Measurements from ENCODE around the gene GSN. TPM values are rescaled to one million over a fixed set of nuclear protein-coding genes. Genes with fewer than 3 reads are reported as not detected.

The GSN gene
- total RNA-seq, 2 experiments from 2014 or later = 8.0 to 9.6 TPM

DNA sequence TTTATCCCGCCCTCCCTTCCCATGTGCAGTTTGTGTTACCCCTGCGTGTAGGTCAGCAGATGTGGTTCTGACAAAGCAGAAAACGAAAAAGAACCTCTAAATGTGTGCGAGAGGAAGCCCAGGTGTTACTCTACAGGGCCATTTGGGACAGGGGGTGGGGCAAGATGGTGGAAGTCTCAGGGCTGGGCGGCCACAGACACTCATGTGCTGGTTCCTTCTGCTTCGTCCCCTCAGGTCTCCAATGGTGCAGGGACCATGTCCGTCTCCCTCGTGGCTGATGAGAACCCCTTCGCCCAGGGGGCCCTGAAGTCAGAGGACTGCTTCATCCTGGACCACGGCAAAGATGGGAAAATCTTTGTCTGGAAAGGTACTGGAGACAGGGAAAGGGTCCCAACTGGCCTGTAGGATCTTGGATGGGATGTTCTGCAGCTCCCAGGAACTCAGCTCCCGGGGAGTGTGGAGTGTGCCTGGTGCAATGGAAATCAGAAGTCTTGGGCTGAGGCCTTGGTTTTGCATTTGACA is 49.0 kb downstream of the GSN start:
- ATAC-seq (ENCODE audit: low read depth) (no peak), DNase-seq (no peak)
- Mint-ChIP-seq H3K4me1 (peaks cover 14% of the 10 kb centered on the region), H3K27me3 (no peaks in the 10 kb centered on the region), H3K9me3 (no peaks in the 10 kb centered on the region), H3K4me3 (no peak overlapping the region), H3K36me3 (peaks cover 3% of the 10 kb centered on the region), H3K27ac (no peak overlapping the region)
- POLR2A ChIA-PET = no interaction called here

DNA sequence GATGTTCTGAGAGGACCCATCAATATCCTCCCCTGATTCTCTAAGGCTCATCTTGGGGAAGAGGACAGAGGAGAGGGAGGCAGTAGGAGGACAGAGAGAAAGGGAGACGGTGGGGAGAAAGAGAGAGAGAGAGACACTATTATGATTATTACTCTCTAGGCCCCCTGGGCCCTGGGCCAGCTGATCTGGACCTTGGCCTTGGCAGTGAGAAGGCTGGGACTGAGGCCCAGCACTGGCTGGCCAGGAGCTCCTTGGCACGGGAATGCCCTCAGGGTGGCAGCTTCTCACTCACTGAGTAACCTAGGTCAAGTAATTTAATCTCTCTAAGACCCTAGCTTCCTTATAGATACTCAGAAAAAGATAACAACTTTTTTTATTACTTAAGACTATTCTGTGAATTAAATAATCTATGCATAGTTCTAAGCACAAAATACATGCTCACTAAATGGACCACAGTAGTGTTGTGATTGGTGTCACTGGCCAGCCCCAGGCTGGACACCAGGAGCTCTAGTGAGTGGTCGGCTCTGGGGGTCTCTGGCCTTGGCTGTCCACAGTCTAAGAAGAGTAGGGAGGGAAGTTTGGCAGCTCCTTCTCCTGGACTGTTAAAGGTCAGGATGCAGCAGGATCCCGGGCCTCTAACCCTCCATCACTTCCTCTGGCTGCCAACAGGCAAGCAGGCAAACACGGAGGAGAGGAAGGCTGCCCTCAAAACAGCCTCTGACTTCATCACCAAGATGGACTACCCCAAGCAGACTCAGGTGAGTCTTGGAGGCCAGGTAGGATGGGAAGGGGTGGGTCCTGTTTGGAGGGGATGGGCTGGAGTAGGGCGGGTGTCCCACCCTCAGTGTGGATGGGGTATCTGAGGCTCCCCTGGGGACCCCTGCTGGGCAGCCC is 50.0 kb downstream of the GSN start:
- no peak overlapping the region for H3K27ac Mint-ChIP-seq
- no peaks in the 10 kb centered on the region for H3K9me3 Mint-ChIP-seq
- no peak for DNase-seq
- no peak for ATAC-seq (ENCODE audit: low read depth)
- POLR2A ChIA-PET = no interaction called here
- peaks cover 24% of the 10 kb centered on the region for H3K4me1 Mint-ChIP-seq
- H3K4me3 Mint-ChIP-seq = no peak overlapping the region
- H3K27me3 Mint-ChIP-seq = no peaks in the 10 kb centered on the region
- peaks cover 7% of the 10 kb centered on the region for H3K36me3 Mint-ChIP-seq

DNA sequence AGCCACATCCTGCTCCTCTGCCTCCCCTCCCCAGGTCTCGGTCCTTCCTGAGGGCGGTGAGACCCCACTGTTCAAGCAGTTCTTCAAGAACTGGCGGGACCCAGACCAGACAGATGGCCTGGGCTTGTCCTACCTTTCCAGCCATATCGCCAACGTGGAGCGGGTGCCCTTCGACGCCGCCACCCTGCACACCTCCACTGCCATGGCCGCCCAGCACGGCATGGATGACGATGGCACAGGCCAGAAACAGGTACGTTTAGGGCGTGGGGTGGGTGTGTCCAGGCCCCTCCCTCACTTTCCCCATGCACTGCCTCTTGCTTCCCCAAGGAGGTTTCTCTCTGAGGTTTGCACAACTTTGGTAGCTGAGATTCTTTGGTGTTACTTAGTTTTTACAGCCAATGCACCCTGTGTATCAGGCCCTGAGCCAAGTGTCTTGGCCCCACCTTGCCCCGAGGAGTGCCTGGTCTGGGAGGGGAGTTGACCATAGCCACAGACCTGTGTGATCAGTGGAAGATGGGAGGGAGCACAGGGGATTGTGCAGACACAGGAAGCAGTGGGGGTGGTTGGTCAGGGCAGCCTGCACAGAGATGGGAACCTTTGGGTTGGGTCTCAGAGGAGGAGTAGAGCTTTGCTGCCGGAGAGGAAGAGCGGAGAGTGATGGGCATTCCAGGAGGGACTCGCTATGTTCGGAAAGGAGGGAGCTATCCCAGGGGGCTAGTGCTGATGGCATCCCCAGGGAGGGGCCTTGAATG is 50.8 kb downstream of the GSN start:
- DNase-seq (no peak), ATAC-seq (ENCODE audit: low read depth) (no peak)
- Mint-ChIP-seq H3K4me3 (no peak overlapping the region), H3K27ac (peak overlapping the region; percentile 4), H3K36me3 (peaks cover 7% of the 10 kb centered on the region), H3K27me3 (no peaks in the 10 kb centered on the region), H3K4me1 (peaks cover 25% of the 10 kb centered on the region), H3K9me3 (no peaks in the 10 kb centered on the region)
- POLR2A ChIA-PET = interaction anchor here (1.1 kb wide), 1 partner anchor 75 kb away, joined by 4 read pairs; no protein-coding TSS in a partner anchor

DNA sequence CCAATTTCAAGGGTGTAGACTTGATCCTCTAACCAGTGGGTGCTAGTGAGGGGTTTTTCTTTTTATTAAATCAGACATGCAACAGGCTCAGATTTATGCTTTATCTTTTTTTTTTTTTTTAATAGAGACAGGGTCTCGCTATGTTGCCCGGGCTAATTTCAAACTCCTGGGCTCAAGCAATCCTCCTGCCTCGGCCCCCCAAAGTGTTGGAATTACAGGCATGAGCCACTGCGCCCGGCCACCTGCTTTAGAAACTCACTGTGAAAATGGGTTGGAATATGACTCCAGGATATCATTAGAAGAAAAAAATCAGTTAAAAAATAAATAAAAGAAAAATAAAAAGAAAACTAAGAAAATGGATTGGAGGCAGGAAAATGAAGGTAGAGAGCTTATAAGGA is 51.4 kb downstream of the GSN start:
- Mint-ChIP-seq H3K4me1 (peaks cover 25% of the 10 kb centered on the region), H3K9me3 (no peaks in the 10 kb centered on the region), H3K4me3 (no peak overlapping the region), H3K27me3 (no peaks in the 10 kb centered on the region), H3K36me3 (peaks cover 7% of the 10 kb centered on the region), H3K27ac (no peak overlapping the region)
- ATAC-seq (ENCODE audit: low read depth) = no peak
- DNase-seq = no peak
- POLR2A ChIA-PET = interaction anchor here (1.1 kb wide), 1 partner anchor 74 kb away, joined by 4 read pairs; no protein-coding TSS in a partner anchor

DNA sequence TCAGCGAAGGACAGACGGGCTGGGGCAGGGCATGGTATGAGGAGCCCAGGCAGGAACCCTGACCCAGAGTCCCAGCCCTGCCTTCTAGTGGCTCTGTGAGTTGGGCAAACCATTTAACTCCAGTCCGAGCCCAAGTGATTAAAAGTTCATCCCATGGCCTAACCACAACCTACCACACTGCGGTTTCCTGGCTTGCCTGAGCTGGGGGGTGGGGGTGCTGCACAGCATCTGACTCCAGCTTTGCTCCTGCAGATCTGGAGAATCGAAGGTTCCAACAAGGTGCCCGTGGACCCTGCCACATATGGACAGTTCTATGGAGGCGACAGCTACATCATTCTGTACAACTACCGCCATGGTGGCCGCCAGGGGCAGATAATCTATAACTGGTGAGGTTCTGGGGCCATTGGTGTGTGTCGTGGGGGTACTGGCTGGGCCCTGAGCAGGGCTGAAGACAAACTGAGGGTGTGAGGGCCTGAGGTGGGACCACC is 53.1 kb downstream of the GSN start:
- H3K4me1 Mint-ChIP-seq = peaks cover 31% of the 10 kb centered on the region
- DNase-seq (peak; percentile 60), ATAC-seq (ENCODE audit: low read depth) (peak; percentile 20)
- H3K27me3 Mint-ChIP-seq = no peaks in the 10 kb centered on the region
- H3K4me3 Mint-ChIP-seq = peak overlapping the region; percentile 47
- POLR2A ChIA-PET = no interaction called here
- H3K36me3 Mint-ChIP-seq = peaks cover 9% of the 10 kb centered on the region
- peak overlapping the region; percentile 40 for H3K27ac Mint-ChIP-seq
- H3K9me3 Mint-ChIP-seq = no peaks in the 10 kb centered on the region

DNA sequence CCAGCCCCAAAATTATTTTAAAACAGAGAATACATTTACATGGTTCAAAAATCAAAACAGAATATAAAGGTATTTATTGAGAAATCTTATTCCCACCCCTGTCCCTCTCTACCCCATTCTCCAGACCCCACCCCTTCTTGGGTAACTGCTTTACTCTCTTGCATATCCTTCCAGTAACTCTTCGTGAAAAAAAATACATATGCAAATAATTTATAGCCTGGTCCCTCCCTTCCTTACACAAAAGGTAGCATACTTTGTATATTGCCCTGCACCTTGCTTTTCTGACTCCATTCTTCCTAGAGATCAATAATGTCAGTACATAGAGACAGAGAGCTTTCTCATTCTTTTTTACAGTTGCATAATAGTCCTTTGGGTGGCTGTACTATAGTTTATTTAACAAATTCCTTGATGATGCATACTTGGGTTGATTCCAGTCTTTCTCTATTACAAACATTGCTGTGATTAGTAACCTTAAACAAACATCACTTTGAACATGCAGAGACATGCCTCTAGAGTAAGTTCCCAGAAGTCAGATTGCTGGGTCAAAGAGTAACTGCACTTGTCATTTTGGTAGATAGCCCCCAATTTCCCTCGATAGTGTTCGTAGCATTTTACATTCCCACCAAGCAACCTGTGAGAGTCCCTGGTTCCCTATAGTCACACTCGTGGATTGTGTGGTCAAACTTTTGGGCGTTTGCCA is 54.2 kb downstream of the GSN start:
- peak overlapping the region; percentile 2 for H3K27ac Mint-ChIP-seq
- H3K4me1 Mint-ChIP-seq = peaks cover 31% of the 10 kb centered on the region
- peaks cover 9% of the 10 kb centered on the region for H3K36me3 Mint-ChIP-seq
- POLR2A ChIA-PET = no interaction called here
- H3K4me3 Mint-ChIP-seq = peak overlapping the region; percentile 33
- no peak for DNase-seq
- no peaks in the 10 kb centered on the region for H3K9me3 Mint-ChIP-seq
- H3K27me3 Mint-ChIP-seq = no peaks in the 10 kb centered on the region
- no peak for ATAC-seq (ENCODE audit: low read depth)

DNA sequence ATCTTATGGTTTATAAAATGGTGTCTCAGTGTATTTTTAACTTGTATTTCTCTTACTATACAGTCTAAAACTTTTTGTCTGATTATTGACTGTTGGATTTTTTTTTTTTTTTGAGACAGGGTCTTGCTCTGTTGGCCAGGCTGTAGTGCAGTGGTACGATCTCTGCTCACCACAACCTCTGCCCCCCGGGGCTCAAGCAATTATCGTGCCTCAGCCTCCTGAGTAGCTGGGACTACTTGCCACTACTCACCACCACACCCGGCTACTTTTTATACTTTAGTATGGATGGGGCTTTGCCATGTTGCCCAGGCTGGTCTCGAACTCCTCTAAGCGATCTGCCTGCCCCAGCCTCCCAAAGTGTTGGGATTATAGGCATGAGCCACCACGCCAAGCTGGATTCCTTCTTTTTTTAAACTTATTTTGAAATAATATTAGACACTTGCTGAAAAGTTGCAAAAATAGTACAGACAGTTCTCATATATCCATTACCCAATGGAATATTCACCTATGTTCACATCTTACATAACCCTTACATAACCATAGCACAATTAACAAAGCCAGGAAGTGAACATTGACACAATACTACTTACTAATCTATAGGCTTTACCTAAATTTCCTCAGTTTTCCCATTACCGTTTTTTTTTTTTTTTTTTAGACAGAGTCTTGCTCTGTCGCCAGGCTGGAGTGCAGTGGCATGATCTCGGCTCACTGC is 54.9 kb downstream of the GSN start:
- DNase-seq (no peak), ATAC-seq (ENCODE audit: low read depth) (no peak)
- Mint-ChIP-seq H3K27ac (no peak overlapping the region), H3K4me3 (no peak overlapping the region), H3K4me1 (peaks cover 31% of the 10 kb centered on the region), H3K36me3 (peaks cover 9% of the 10 kb centered on the region), H3K9me3 (no peaks in the 10 kb centered on the region), H3K27me3 (no peaks in the 10 kb centered on the region)
- POLR2A ChIA-PET = no interaction called here

DNA sequence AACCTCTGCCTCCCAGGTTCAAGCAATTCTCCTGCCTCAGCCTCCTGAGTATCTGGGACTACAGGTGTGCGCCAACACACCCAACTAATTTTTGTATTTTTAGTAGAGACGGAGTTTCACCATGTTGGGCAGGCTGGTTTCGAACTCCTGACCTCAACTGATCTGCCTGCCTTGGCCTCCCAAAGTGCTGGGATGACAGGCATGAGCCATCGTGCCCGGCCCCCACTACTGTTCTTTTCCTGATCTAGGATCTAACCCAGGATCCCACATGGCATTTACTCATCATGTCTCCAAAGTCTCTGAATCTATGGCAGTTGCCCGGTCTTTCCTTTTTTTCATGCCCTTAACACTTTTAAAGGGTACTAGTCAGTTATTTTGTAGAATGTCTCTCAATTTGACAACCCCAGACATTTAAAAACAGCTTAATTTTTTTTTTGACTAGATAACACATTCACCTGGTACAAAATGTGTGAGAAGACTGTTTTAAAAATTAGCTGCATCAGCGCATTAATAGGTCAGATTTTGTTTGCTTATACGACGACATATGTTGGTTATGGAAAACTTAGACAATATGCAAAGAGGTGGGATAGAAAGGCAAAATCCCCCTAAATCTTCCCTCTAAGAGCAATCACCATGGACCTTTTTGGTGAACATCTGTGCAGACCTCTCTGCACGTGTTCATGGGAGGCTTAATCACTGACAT is 55.6 kb downstream of the GSN start:
- Mint-ChIP-seq H3K9me3 (no peaks in the 10 kb centered on the region), H3K4me3 (no peak overlapping the region), H3K36me3 (peaks cover 9% of the 10 kb centered on the region), H3K4me1 (peaks cover 31% of the 10 kb centered on the region), H3K27me3 (no peaks in the 10 kb centered on the region), H3K27ac (no peak overlapping the region)
- DNase-seq (no peak), ATAC-seq (ENCODE audit: low read depth) (no peak)
- POLR2A ChIA-PET = no interaction called here

DNA sequence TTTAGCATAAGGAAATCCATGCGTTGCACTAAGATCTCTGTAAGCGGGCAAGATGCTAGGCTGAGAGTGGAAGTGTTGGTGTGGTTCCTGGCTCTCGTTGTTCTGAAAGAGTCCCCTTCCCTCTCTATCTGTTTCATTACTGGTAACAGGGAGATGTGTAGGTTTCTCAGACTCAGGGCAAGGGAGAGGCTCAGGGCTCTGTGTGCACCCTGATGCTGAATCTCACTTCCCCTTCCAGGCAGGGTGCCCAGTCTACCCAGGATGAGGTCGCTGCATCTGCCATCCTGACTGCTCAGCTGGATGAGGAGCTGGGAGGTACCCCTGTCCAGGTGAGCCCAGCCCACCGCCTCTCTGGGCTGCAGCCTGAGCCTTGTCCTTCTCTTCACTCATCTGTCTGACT is 56.4 kb downstream of the GSN start:
- Mint-ChIP-seq H3K36me3 (peaks cover 9% of the 10 kb centered on the region), H3K9me3 (no peaks in the 10 kb centered on the region), H3K27me3 (no peaks in the 10 kb centered on the region), H3K27ac (no peak overlapping the region), H3K4me1 (peaks cover 31% of the 10 kb centered on the region), H3K4me3 (no peak overlapping the region)
- no peak for ATAC-seq (ENCODE audit: low read depth)
- DNase-seq = no peak
- POLR2A ChIA-PET = no interaction called here

DNA sequence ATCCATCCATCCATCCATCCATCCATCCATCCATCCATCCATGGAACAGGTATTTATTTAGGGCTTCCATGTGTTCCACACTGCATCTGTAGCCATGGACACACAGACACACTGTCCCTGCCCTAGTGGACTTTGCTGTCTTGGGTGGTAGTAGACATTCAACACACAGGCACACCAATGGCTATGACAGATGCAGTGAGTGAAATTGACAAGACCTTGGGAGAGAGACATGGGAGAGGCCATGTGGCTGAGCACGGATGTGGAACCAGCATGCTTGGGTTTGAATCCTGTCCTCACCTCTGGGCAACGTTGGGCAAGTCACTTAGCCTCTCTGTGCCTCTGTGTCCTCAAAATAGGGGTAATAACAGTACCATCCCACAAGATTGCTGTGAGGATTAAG is 56.8 kb downstream of the GSN start:
- Mint-ChIP-seq H3K4me1 (peaks cover 31% of the 10 kb centered on the region), H3K27me3 (no peaks in the 10 kb centered on the region), H3K27ac (no peak overlapping the region), H3K4me3 (no peak overlapping the region), H3K36me3 (peaks cover 10% of the 10 kb centered on the region), H3K9me3 (no peaks in the 10 kb centered on the region)
- DNase-seq (no peak), ATAC-seq (ENCODE audit: low read depth) (no peak)
- POLR2A ChIA-PET = no interaction called here

DNA sequence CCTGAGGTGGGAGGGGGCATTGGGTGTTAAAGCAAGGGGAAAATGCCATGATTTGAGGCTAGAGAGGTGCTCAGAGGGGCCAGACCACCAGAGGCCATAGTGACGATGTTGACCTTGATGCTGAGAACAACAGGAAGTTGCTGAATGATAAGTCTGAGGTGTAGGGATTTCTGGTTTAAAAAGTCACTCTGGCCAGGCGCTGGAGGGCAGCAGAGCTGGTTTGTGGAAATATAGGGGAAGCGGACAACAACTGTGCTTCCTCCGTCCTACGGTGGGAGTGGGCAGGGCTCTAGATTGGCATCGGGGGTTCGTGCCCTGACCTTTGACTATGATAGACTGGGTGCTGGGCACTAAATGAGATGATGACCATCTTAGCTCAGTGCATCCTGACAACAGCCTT is 57.4 kb downstream of the GSN start:
- Mint-ChIP-seq H3K9me3 (no peaks in the 10 kb centered on the region), H3K4me1 (peaks cover 27% of the 10 kb centered on the region), H3K27me3 (no peaks in the 10 kb centered on the region), H3K27ac (no peak overlapping the region), H3K4me3 (no peak overlapping the region), H3K36me3 (peaks cover 11% of the 10 kb centered on the region)
- no peak for ATAC-seq (ENCODE audit: low read depth)
- POLR2A ChIA-PET = no interaction called here
- no peak for DNase-seq

DNA sequence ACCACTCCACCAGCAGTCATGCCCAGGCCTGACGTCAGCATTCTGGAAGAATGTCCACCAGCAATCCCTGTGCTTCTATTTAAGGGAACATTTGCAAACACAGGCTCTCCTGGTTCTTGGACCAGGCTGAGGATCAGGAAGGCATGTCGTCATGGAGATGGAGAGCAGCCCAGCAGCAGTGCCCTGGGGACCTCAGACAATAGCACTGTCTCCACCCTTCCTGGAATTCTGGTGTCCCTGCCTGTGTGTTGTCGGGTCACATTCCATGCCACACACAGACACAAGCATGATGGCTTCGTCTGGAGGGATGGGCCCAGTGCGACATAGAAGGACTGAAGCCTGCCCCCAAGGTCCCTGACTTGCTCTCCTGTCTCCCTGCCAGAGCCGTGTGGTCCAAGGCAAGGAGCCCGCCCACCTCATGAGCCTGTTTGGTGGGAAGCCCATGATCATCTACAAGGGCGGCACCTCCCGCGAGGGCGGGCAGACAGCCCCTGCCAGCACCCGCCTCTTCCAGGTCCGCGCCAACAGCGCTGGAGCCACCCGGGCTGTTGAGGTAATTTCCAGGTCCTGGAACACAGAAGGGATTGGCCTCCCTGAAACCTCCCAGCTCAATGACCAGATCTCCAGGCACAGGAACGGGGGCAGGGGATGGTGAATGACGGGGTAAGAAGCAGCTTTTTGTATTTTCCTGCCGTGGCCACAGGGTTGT is 58.3 kb downstream of the GSN start:
- POLR2A ChIA-PET = no interaction called here
- H3K4me1 Mint-ChIP-seq = peaks cover 19% of the 10 kb centered on the region
- H3K9me3 Mint-ChIP-seq = no peaks in the 10 kb centered on the region
- H3K4me3 Mint-ChIP-seq = no peak overlapping the region
- H3K27ac Mint-ChIP-seq = no peak overlapping the region
- DNase-seq (no peak), ATAC-seq (ENCODE audit: low read depth) (no peak)
- H3K27me3 Mint-ChIP-seq = no peaks in the 10 kb centered on the region
- peaks cover 9% of the 10 kb centered on the region for H3K36me3 Mint-ChIP-seq
